Measurements from ENCODE around the gene LPIN1.

- TF ChIP-seq, protein P1, sequence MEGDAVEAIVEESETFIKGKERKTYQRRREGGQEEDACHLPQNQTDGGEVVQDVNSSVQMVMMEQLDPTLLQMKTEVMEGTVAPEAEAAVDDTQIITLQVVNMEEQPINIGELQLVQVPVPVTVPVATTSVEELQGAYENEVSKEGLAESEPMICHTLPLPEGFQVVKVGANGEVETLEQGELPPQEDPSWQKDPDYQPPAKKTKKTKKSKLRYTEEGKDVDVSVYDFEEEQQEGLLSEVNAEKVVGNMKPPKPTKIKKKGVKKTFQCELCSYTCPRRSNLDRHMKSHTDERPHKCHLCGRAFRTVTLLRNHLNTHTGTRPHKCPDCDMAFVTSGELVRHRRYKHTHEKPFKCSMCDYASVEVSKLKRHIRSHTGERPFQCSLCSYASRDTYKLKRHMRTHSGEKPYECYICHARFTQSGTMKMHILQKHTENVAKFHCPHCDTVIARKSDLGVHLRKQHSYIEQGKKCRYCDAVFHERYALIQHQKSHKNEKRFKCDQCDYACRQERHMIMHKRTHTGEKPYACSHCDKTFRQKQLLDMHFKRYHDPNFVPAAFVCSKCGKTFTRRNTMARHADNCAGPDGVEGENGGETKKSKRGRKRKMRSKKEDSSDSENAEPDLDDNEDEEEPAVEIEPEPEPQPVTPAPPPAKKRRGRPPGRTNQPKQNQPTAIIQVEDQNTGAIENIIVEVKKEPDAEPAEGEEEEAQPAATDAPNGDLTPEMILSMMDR (IDR thresholded peaks at IDR 0.05) = no peak
- TF ChIP-seq POLR2AphosphoS5 (IDR thresholded peaks at IDR 0.05) = no peak
- TF ChIP-seq POLR2A (IDR thresholded peaks at IDR 0.05) = no peak
Measured at GRCh38 chr2:11719230-11719977, 27.0 kb upstream of the LPIN1 start.
